Ishikawa (cell line): ENCODE measurements around the gene OR5A1.

ENCODE experiments used
- CEBPB ChIP-seq: IDR thresholded peaks from 2 replicates; pipeline ENCODE4 v1.6.1; 2012
- CREB1 ChIP-seq: IDR thresholded peaks from 2 replicates; pipeline ENCODE4 v1.6.1; 2012; ENCODE audit warnings: low read depth
- EGR1 ChIP-seq: IDR thresholded peaks from 2 replicates; pipeline ENCODE4 v1.6.1; 2012
- EP300 ChIP-seq: IDR thresholded peaks from 2 replicates; pipeline ENCODE4 v1.6.1; 2012; ENCODE audit warnings: borderline replicate concordance
- FOXM1 ChIP-seq: IDR thresholded peaks from 2 replicates; pipeline ENCODE4 v1.6.1; 2012; ENCODE audit warnings: low read depth, borderline replicate concordance
- NFIC ChIP-seq: IDR thresholded peaks from 2 replicates; pipeline ENCODE4 v1.6.1; 2012
- RAD21 ChIP-seq: IDR thresholded peaks from 2 replicates; pipeline ENCODE4 v1.6.1; 2012; ENCODE audit warnings: low read depth
- TAF1 ChIP-seq: IDR thresholded peaks from 2 replicates; pipeline ENCODE4 v1.6.1; 2012; ENCODE audit warnings: low read depth, mild to moderate bottlenecking
- TCF12 ChIP-seq: IDR thresholded peaks from 2 replicates; pipeline ENCODE4 v1.6.1; 2012; ENCODE audit warnings: low read depth
- TEAD4 ChIP-seq: IDR thresholded peaks from 2 replicates; pipeline ENCODE4 v1.6.1; 2012
- USF1 ChIP-seq: IDR thresholded peaks from 2 replicates; pipeline ENCODE4 v1.6.1; 2012
- YY1 ChIP-seq: IDR thresholded peaks from 2 replicates; pipeline ENCODE4 v1.6.1; 2012; ENCODE audit warnings: low read depth
- ZBTB7A ChIP-seq: IDR thresholded peaks from 2 replicates; pipeline ENCODE4 v1.6.1; 2012; ENCODE audit warnings: low read depth
- TF ChIP-seq, protein P1 (sequence below): IDR thresholded peaks from 2 replicates; pipeline ENCODE4 v1.6.1; 2012
- TF ChIP-seq, protein P2 (sequence below): IDR thresholded peaks from 2 replicates; pipeline ENCODE4 v1.6.1; 2012; ENCODE audit warnings: low read depth, mild to moderate bottlenecking

OR5A1 gene

DNA sequence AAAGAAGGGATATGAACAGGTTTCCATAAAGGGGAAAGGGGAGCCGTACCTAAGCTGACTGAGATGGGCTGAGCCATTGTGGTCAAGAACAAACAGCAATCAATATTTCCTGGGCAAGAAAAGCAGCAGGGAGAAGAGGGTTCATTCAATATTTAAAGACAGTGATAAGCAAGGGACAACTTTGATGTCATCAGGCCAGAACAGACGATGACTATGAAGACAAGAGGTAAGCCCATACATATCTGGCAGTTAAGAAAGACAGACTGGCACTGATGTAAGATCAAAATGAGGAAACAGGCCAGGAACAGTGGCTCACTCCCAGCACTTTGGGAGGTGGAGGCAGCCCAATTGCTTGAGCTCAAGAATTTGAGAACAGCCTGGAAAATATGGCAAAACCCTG is 12.4 kb upstream of the OR5A1 start:
- no peak for TF ChIP-seq ZBTB7A
- TF ChIP-seq EGR1: no peak
- no peak for TF ChIP-seq CREB1
- no peak for TF ChIP-seq YY1
- TF ChIP-seq CEBPB: no peak
- no peak for TF ChIP-seq TEAD4
- no peak for TF ChIP-seq TCF12
- no peak for TF ChIP-seq TAF1
- TF ChIP-seq, protein P1, sequence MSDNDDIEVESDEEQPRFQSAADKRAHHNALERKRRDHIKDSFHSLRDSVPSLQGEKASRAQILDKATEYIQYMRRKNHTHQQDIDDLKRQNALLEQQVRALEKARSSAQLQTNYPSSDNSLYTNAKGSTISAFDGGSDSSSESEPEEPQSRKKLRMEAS: no peak
- TF ChIP-seq, protein P2, sequence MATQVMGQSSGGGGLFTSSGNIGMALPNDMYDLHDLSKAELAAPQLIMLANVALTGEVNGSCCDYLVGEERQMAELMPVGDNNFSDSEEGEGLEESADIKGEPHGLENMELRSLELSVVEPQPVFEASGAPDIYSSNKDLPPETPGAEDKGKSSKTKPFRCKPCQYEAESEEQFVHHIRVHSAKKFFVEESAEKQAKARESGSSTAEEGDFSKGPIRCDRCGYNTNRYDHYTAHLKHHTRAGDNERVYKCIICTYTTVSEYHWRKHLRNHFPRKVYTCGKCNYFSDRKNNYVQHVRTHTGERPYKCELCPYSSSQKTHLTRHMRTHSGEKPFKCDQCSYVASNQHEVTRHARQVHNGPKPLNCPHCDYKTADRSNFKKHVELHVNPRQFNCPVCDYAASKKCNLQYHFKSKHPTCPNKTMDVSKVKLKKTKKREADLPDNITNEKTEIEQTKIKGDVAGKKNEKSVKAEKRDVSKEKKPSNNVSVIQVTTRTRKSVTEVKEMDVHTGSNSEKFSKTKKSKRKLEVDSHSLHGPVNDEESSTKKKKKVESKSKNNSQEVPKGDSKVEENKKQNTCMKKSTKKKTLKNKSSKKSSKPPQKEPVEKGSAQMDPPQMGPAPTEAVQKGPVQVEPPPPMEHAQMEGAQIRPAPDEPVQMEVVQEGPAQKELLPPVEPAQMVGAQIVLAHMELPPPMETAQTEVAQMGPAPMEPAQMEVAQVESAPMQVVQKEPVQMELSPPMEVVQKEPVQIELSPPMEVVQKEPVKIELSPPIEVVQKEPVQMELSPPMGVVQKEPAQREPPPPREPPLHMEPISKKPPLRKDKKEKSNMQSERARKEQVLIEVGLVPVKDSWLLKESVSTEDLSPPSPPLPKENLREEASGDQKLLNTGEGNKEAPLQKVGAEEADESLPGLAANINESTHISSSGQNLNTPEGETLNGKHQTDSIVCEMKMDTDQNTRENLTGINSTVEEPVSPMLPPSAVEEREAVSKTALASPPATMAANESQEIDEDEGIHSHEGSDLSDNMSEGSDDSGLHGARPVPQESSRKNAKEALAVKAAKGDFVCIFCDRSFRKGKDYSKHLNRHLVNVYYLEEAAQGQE: no peak
- no peak for TF ChIP-seq RAD21
- no peak for TF ChIP-seq EP300
- no peak for TF ChIP-seq NFIC
- TF ChIP-seq FOXM1: no peak
- no peak for TF ChIP-seq USF1

DNA sequence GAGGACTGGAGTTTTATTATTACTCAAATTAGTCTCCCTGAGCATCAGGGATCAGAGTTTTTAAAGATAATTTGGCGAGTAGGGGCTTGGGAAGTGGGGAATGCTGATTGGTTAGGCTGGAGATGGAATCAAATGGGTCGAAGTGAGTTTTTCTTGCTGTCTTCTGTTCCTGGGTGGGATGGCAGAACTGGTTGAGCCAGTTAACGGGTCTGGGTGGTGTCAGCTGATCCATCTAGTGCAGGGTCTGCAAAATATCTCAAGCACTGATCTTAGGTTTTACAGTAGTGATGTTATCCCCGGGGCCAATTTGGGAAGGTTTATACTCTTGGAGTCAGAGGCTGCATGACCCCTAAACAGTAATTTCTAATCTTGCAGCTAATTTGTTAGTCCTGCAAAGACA is 11.1 kb upstream of the OR5A1 start:
- TF ChIP-seq CEBPB (no peak), ZBTB7A (no peak), NFIC (no peak), TAF1 (no peak), EP300 (no peak), USF1 (no peak), TCF12 (no peak), CREB1 (no peak)
- TF ChIP-seq, protein P1: no peak

- TF ChIP-seq NFIC (no peak), CREB1 (no peak), TEAD4 (no peak), FOXM1 (no peak), EGR1 (no peak), USF1 (no peak), ZBTB7A (no peak), TCF12 (no peak), EP300 (no peak), RAD21 (no peak), YY1 (no peak), CEBPB (no peak)
- TF ChIP-seq, protein P2: no peak
- TF ChIP-seq, protein P1: no peak
Measured at GRCh38 chr11:59426361-59427067, 9.8 kb upstream of the OR5A1 start, which contains the start of gene OR5A2. TSS of gene OR5A2 (minus strand) at chr11:59426413. CDS start at chr11:59422953, 3,460 bp downstream.

DNA sequence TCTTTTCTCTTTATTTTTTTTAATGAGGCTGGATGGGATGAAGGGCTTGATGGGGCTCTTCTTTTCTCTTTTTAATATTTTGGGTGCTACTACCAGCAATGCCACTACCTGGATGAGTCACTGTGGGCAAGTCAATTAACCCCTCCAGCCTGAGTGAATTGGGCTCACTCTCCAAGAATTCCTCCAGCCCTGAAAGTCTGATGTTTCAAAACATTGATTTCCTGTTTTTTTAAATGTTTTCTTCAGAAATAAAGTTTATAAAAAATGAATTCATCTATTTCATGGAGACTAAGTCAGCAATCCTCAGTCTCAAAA is 9.2 kb upstream of the OR5A1 start:
- TF ChIP-seq, protein P1: no peak
- TF ChIP-seq USF1 (no peak), TCF12 (no peak), CREB1 (no peak), ZBTB7A (no peak), EP300 (no peak), CEBPB (no peak), TEAD4 (no peak), YY1 (no peak), FOXM1 (no peak)

GRCh38 chr11:59429924-59430516 is 6.2 kb upstream of the OR5A1 start:
- TF ChIP-seq RAD21 (peak; percentile 68), TAF1 (no peak)
